ENCODE measurements around the gene TNRC6B. TPM values are rescaled to one million over a fixed set of nuclear protein-coding genes. Genes with fewer than 3 reads are reported as not detected.

The TNRC6B gene
- total and polyA plus RNA-seq, 7 donors, result 0.60 to 51.8 (median 26.5) TPM

- TF ChIP-seq POLR2A (IDR thresholded peaks at IDR 0.05), result no peak
- TF ChIP-seq EP300 (IDR thresholded peaks at IDR 0.05), result no peak
- TF ChIP-seq, protein P1, sequence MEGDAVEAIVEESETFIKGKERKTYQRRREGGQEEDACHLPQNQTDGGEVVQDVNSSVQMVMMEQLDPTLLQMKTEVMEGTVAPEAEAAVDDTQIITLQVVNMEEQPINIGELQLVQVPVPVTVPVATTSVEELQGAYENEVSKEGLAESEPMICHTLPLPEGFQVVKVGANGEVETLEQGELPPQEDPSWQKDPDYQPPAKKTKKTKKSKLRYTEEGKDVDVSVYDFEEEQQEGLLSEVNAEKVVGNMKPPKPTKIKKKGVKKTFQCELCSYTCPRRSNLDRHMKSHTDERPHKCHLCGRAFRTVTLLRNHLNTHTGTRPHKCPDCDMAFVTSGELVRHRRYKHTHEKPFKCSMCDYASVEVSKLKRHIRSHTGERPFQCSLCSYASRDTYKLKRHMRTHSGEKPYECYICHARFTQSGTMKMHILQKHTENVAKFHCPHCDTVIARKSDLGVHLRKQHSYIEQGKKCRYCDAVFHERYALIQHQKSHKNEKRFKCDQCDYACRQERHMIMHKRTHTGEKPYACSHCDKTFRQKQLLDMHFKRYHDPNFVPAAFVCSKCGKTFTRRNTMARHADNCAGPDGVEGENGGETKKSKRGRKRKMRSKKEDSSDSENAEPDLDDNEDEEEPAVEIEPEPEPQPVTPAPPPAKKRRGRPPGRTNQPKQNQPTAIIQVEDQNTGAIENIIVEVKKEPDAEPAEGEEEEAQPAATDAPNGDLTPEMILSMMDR (IDR thresholded peaks at IDR 0.05), result no peak
- no peak for TF ChIP-seq POLR2AphosphoS5 (IDR thresholded peaks at IDR 0.05)
- H3K27ac ChIP-seq, result peak overlapping the region in 1 of 4 donors; percentile 89
- peaks cover 0 to 90% (median 60%) of the 10 kb centered on the region in 4 donors for H3K4me1 ChIP-seq
Measured at GRCh38 chr22:40198733-40199132, 21.0 kb downstream of the TNRC6B start.

GRCh38 chr22:40199223-40199622, 21.5 kb downstream of the TNRC6B start:
- 93 to 95% methylated on average over 2 of the region's 2 CpGs for WGBS, 2 donors
- Histone ChIP-seq H3K27ac (peak overlapping the region in 1 of 4 donors; percentile 89), H3K9me3 (no peaks in the 10 kb centered on the region), H3K27me3 (no peaks in the 10 kb centered on the region), H3K4me3 (no peak overlapping the region), H3K4me1 (peaks cover 0 to 90% (median 60%) of the 10 kb centered on the region in 4 donors), H3K36me3 (no peaks in the 10 kb centered on the region)
- DNase-seq, result no peak
- intact Hi-C loops (cut with DNase I), result loop anchor here (5.0 kb wide), 1 partner anchor 157 kb away; no protein-coding TSS in a partner anchor
- TF ChIP-seq EP300 (IDR thresholded peaks at IDR 0.05), result no peak
- TF ChIP-seq POLR2AphosphoS5 (IDR thresholded peaks at IDR 0.05), result no peak
- TF ChIP-seq, protein P1 (IDR thresholded peaks at IDR 0.05), result no peak
- TF ChIP-seq POLR2A (IDR thresholded peaks at IDR 0.05), result no peak

More at GRCh38 chr22:40198733-40199132, 21.0 kb downstream of the TNRC6B start:
- Histone ChIP-seq H3K9me3 (no peaks in the 10 kb centered on the region), H3K36me3 (no peaks in the 10 kb centered on the region), H3K4me3 (no peak overlapping the region), H3K27me3 (no peaks in the 10 kb centered on the region)
- intact Hi-C loops (cut with DNase I), result loop anchor here (5.0 kb wide), 1 partner anchor 156 kb away; no protein-coding TSS in a partner anchor
- WGBS, 2 donors, result 96 to 97% methylated on average over 3 of the region's 3 CpGs
- DNase-seq, result no peak

DNA sequence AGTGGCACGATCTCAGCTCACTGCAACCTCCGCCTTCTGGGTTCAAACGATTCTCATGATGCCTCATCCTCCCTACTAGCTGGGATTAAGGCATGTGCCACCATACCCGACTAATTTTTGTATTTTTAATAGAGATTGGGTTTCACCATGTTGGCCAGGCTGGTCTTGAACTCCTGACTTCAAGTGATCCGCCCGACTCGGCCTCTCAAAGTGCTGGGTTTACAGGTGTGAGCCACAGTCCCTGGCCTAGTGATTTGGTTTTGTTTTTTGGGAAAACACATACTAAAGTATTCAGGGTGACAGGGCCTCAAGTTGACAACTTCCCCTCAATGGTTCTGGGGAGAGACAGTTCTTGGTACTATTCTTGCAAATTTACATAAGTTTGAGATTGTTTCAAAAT, 22.1 kb downstream of the TNRC6B start:
- Histone ChIP-seq H3K4me3 (no peak overlapping the region), H3K27ac (no peak overlapping the region), H3K4me1 (peaks cover 0 to 90% (median 60%) of the 10 kb centered on the region in 4 donors), H3K9me3 (no peaks in the 10 kb centered on the region), H3K27me3 (no peaks in the 10 kb centered on the region), H3K36me3 (no peaks in the 10 kb centered on the region)
- 95% methylated on average over 7 of the region's 7 CpGs for WGBS, 2 donors
- TF ChIP-seq POLR2AphosphoS5 (IDR thresholded peaks at IDR 0.05), result no peak
- DNase-seq, result no peak
- intact Hi-C loops (cut with DNase I), result loop anchor here (5.0 kb wide), 1 partner anchor 158 kb away; no protein-coding TSS in a partner anchor

DNA sequence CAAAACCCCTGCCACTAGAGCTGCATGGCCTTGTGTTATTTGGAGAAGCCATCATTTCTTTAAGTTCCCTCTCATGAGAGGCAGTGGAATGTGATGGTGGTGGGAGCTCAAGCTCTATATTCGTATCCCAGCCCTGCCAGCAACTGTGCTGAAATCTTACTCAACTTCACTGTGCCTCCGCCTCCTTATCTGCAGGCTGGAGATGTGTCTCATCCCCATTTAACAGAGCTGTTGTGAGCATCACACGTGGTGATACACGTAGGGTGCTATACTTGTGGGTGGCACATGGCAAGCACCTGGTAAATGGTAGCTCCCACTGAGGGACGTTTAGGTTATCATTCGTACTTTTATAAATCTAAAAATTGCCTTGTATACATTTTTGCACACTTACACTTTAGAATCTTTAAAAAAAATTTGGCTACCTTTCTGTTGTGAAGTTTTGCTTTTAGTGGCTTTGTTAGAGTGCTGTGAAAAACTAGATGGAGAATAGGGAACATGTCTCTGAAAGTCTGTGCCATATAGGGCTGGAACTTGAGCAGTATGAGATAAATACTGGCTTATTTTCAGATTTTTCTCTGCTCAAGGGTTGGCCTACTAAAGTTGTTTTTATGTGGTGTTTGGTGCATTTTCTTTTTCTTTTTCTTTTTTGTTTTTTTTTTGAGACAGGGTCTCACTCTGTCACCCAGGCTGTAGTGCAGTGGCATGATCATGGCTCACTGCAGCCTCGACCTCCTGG, 23.2 kb downstream of the TNRC6B start:
- no peak for TF ChIP-seq POLR2AphosphoS5 (IDR thresholded peaks at IDR 0.05)
- TF ChIP-seq EP300 (IDR thresholded peaks at IDR 0.05), result no peak
- no peak for TF ChIP-seq POLR2A (IDR thresholded peaks at IDR 0.05)
- TF ChIP-seq, protein P1 (IDR thresholded peaks at IDR 0.05), result no peak
- H3K9me3 ChIP-seq, result no peaks in the 10 kb centered on the region
- DNase-seq, result no peak
- no peaks in the 10 kb centered on the region for H3K36me3 ChIP-seq
- 83 to 89% methylated on average over 7 of the region's 7 CpGs for WGBS, 2 donors
- no peaks in the 10 kb centered on the region for H3K27me3 ChIP-seq
- H3K4me1 ChIP-seq, result peaks cover 0 to 89% (median 60%) of the 10 kb centered on the region in 4 donors
- intact Hi-C loops (cut with DNase I), result no loop called here
- H3K27ac ChIP-seq, result peak overlapping the region in 2 of 4 donors; percentile 16 to 81
- H3K4me3 ChIP-seq, result no peak overlapping the region

DNA sequence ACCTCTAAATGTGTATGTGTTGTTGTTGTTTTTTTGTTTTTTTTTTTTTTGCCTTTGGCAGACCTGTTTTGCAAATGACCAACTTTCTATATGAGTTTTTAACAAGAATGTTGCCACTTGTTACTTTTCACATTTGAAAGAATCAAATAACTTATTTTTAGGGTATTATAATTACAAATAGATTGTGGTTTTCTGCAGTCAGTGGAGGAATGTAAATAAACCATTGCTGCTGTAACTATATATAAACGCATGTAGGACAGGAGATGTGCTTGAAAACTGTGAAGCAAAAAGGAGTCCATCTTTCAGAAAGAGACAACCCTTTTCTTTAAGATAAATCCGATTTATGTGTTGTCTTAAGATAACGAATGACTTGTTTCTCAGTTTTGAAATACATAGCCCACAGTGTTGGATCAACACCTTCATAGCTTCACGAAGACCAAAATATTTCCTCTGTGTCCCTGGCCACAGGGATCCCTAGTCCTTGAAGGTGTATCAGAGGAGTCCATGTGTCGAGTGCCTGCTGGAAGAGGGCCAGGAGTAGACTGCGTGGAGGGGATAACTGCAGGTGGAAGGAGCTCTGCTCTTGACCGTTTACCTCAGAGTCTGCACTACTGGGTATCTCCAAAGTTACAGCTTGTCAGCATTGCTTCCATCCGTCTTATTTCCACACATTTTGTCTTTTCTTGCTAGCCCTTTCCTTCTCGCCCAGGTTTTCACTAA, 24.7 kb downstream of the TNRC6B start:
- H3K27ac ChIP-seq, result peak overlapping the region in 3 of 4 donors; percentile 70 to 81 (median 72)
- H3K9me3 ChIP-seq, result no peaks in the 10 kb centered on the region
- no peak for DNase-seq
- H3K36me3 ChIP-seq, result no peaks in the 10 kb centered on the region
- H3K27me3 ChIP-seq, result no peaks in the 10 kb centered on the region
- TF ChIP-seq, protein P1 (IDR thresholded peaks at IDR 0.05), result no peak
- no peak for TF ChIP-seq EP300 (IDR thresholded peaks at IDR 0.05)
- no peak for TF ChIP-seq POLR2A (IDR thresholded peaks at IDR 0.05)
- no peak for TF ChIP-seq POLR2AphosphoS5 (IDR thresholded peaks at IDR 0.05)
- H3K4me3 ChIP-seq, result no peak overlapping the region
- peaks cover 0 to 84% (median 52%) of the 10 kb centered on the region in 4 donors for H3K4me1 ChIP-seq
- 79 to 88% methylated on average over 9 of the region's 9 CpGs for WGBS, 2 donors
- intact Hi-C loops (cut with DNase I), result no loop called here
